Type B pancreatic cell (in vitro differentiated cells): ENCODE measurements around the gene TTLL13. TPM values are rescaled to one million over a fixed set of nuclear protein-coding genes. Genes with fewer than 3 reads are reported as not detected.
A peak's percentile ranks its signal among the peaks of the same experiment; 100 is the strongest.

ENCODE experiments used
- DNase-seq: peaks from one replicate; pipeline ENCODE4 v3.0.0; 2021; ENCODE audit warnings: mixed read lengths; ENCODE audit not compliant: unreplicated experiment; ENCODE audit errors: extremely low spot score
- H3K27ac Mint-ChIP-seq: 2 replicates; pipeline ENCODE4 v1.8.0; 2021; ENCODE audit warnings: mild to moderate bottlenecking, mixed read lengths
- H3K27me3 Mint-ChIP-seq: 2 replicates; pipeline ENCODE4 v1.8.0; 2021; ENCODE audit warnings: mixed read lengths
- H3K36me3 Mint-ChIP-seq: 2 replicates; pipeline ENCODE4 v1.8.0; 2021; ENCODE audit warnings: mixed read lengths
- H3K4me1 Mint-ChIP-seq: one replicate; pipeline ENCODE4 v1.8.0; 2021; ENCODE audit warnings: mixed read lengths; ENCODE audit not compliant: unreplicated experiment
- H3K4me3 Mint-ChIP-seq: 2 replicates; pipeline ENCODE4 v1.8.0; 2021; ENCODE audit warnings: mild to moderate bottlenecking, mixed read lengths
- H3K9me3 Mint-ChIP-seq: 2 replicates; pipeline ENCODE4 v1.8.0; 2021; ENCODE audit warnings: mixed read lengths
- CTCF ChIP-seq: fragments of 200-600 bp; sonication (generic); conservative IDR thresholded peaks from 2 replicates; pipeline ENCODE4 v1.5.0; 2021; ENCODE audit warnings: antibody characterized with exemption, mild to moderate bottlenecking
- total RNA-seq: library from RNA; stranded (reverse); gene quantifications from 2 replicates; pipeline ENCODE4 v1.2.1, GENCODE V29; 2021; ENCODE audit warnings: low replicate concordance

TTLL13 gene
- total RNA-seq, 1 donor from 2014 or later: 0.58 TPM

GRCh38 chr15:90219421-90220141 lies 29.8 kb upstream of the TTLL13 start:
- H3K4me3 Mint-ChIP-seq: no peak overlapping the region
- no peaks in the 10 kb centered on the region for H3K9me3 Mint-ChIP-seq
- peaks cover 3% of the 10 kb centered on the region for H3K36me3 Mint-ChIP-seq
- peaks cover 11% of the 10 kb centered on the region for H3K4me1 Mint-ChIP-seq
- no peak overlapping the region for H3K27ac Mint-ChIP-seq
- TF ChIP-seq CTCF: peak; percentile 80
- DNase-seq: no peak
- no peaks in the 10 kb centered on the region for H3K27me3 Mint-ChIP-seq

- H3K4me1 Mint-ChIP-seq: peaks cover 8% of the 10 kb centered on the region
- no peak overlapping the region for H3K27ac Mint-ChIP-seq
- no peak for DNase-seq
- peak; percentile 65 for TF ChIP-seq CTCF
- H3K36me3 Mint-ChIP-seq: peaks cover 4% of the 10 kb centered on the region
- no peak overlapping the region for H3K4me3 Mint-ChIP-seq
- H3K27me3 Mint-ChIP-seq: no peaks in the 10 kb centered on the region
- no peaks in the 10 kb centered on the region for H3K9me3 Mint-ChIP-seq
Observed at GRCh38 chr15:90221246-90221900, 28.0 kb upstream of the TTLL13 start.

GRCh38 chr15:90222547-90222946 lies 26.8 kb upstream of the TTLL13 start:
- no peaks in the 10 kb centered on the region for H3K27me3 Mint-ChIP-seq
- H3K4me1 Mint-ChIP-seq: peaks cover 8% of the 10 kb centered on the region
- no peaks in the 10 kb centered on the region for H3K9me3 Mint-ChIP-seq
- no peak for DNase-seq
- H3K36me3 Mint-ChIP-seq: peaks cover 4% of the 10 kb centered on the region
- no peak overlapping the region for H3K27ac Mint-ChIP-seq
- no peak overlapping the region for H3K4me3 Mint-ChIP-seq
- no peak for TF ChIP-seq CTCF

GRCh38 chr15:90223441-90224165 lies 25.8 kb upstream of the TTLL13 start:
- peaks cover 4% of the 10 kb centered on the region for H3K36me3 Mint-ChIP-seq
- H3K9me3 Mint-ChIP-seq: no peaks in the 10 kb centered on the region
- H3K4me1 Mint-ChIP-seq: peaks cover 7% of the 10 kb centered on the region
- H3K4me3 Mint-ChIP-seq: no peak overlapping the region
- no peak for DNase-seq
- no peaks in the 10 kb centered on the region for H3K27me3 Mint-ChIP-seq
- TF ChIP-seq CTCF: no peak
- H3K27ac Mint-ChIP-seq: no peak overlapping the region

- H3K36me3 Mint-ChIP-seq: peaks cover 11% of the 10 kb centered on the region
- no peak overlapping the region for H3K4me3 Mint-ChIP-seq
- no peaks in the 10 kb centered on the region for H3K4me1 Mint-ChIP-seq
- no peak for DNase-seq
- H3K27me3 Mint-ChIP-seq: no peaks in the 10 kb centered on the region
- TF ChIP-seq CTCF: no peak
- no peaks in the 10 kb centered on the region for H3K9me3 Mint-ChIP-seq
- H3K27ac Mint-ChIP-seq: no peak overlapping the region
Observed at GRCh38 chr15:90225047-90225446, 24.3 kb upstream of the TTLL13 start.
